GM10266 (cell line): ENCODE measurements around the gene WSB1.
"Not testable (repeated sequence)": the region's sequence is repeated elsewhere in the genome, so short reads cannot be mapped to it uniquely, and the experiment has no call there.

Experiments used
- DNase-seq: peaks from one replicate; pipeline ENCODE4 v3.0.0; 2012; ENCODE audit errors: extremely low spot score
- TF ChIP-seq, protein P1 (sequence below): IDR thresholded peaks from 2 replicates; pipeline ENCODE4 v1.5.1; 2012; ENCODE audit warnings: mild to moderate bottlenecking, low read depth; ENCODE audit not compliant: control insufficient read depth, insufficient read depth; ENCODE audit errors: missing control alignments

The WSB1 gene, protein sequence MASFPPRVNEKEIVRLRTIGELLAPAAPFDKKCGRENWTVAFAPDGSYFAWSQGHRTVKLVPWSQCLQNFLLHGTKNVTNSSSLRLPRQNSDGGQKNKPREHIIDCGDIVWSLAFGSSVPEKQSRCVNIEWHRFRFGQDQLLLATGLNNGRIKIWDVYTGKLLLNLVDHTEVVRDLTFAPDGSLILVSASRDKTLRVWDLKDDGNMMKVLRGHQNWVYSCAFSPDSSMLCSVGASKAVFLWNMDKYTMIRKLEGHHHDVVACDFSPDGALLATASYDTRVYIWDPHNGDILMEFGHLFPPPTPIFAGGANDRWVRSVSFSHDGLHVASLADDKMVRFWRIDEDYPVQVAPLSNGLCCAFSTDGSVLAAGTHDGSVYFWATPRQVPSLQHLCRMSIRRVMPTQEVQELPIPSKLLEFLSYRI

DNA sequence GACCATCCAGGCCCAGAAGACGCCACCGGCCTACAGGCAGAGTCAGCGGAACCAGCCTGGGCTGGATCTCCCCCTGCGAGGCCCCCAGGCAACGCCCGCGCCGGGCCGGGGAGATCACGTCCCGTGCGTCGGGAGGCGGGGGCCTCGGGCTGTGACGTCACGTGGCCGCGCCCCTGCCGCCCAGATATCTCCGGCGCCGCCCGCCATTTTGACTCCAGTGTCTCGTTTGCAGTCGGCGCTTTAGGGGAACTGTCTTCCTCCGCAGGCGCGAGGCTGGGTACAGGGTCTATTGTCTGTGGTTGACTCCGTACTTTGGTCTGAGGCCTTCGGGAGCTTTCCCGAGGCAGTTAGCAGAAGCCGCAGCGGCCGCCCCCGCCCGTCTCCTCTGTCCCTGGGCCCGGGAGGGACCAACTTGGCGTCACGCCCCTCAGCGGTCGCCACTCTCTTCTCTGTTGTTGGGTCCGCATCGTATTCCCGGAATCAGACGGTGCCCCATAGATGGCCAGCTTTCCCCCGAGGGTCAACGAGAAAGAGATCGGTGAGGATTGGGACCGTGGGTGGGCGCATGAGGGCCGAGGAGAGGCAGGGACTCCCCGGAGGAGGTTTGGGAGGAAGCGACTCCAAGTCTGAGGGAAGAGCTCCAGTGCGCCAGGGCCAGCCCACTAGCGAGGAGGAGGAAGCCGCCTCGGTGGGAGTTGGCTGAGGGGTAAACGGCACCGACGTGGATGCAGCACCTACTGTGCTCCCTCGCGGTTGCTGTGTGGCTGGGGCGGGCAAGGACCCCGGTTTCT is at the start of gene WSB1:
Gene WSB1, plus strand, starts transcription at position 217 of the 791 bp plus-strand sequence. Its CDS starts 282 bp downstream, at position 499.
- DNase-seq, result peak; percentile 94
- TF ChIP-seq, protein P1, sequence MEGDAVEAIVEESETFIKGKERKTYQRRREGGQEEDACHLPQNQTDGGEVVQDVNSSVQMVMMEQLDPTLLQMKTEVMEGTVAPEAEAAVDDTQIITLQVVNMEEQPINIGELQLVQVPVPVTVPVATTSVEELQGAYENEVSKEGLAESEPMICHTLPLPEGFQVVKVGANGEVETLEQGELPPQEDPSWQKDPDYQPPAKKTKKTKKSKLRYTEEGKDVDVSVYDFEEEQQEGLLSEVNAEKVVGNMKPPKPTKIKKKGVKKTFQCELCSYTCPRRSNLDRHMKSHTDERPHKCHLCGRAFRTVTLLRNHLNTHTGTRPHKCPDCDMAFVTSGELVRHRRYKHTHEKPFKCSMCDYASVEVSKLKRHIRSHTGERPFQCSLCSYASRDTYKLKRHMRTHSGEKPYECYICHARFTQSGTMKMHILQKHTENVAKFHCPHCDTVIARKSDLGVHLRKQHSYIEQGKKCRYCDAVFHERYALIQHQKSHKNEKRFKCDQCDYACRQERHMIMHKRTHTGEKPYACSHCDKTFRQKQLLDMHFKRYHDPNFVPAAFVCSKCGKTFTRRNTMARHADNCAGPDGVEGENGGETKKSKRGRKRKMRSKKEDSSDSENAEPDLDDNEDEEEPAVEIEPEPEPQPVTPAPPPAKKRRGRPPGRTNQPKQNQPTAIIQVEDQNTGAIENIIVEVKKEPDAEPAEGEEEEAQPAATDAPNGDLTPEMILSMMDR, result no peak

DNA sequence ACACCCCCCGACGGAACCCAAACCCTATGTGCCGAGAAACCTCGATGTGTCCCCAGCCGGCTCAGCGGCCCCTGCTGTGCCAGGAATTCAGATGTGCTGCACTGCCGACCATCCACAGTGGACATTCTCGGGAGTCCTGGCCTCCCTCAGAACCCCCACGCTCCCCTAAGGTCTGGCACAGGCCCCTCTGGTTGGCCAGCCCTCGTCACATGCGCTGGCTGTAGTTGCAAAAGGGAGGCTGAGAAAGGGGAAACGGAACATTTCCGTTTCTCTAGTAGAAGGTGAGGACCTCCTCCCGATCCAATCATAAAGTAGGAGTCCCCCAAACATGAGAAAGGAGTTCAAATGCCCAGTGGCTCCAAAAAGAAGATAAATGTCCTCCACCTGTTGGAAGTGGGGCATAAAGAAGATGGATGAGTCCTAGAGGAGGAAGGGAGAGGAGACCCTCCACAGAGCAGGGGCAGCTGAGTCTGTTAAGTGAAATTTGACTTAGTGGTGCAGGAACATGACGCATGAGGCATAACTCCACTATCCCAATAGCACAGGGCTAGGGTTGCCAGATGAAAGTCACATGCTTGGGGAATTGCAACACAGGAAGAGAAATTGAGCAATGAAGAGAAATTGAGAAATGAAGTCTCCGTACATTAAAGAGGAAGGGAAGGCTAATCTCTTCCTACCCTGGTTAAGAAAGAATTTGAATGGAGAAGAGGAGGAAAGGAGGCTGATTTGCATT is 49.3 kb upstream of the WSB1 start:
- DNase-seq, result no peak
- TF ChIP-seq, protein P1, result no peak

DNA sequence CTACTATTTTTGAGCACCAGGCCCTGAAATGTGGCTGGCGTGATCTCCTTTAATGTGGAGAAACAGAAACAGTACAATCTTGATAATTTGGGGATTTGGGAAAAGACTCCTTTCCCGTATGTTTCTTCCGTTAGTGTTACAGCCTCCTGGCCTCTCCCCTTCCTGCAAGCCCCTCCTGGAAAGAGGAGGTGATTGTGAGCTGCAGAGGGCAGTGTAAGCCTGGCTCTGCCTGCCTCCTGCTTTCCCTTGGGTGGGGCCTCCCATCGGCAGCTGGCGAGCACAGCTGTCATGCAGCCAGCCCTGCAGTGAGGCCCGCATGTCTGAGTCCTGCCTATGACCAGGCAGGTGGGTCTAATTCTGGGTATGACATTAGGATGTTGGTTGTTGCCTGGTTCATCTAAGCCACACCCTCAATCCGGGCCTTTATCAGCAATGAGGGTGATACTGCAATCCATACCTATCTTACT is 48.7 kb upstream of the WSB1 start:
- peak; percentile 76 for DNase-seq
- TF ChIP-seq, protein P1, result peak; percentile 77

DNA sequence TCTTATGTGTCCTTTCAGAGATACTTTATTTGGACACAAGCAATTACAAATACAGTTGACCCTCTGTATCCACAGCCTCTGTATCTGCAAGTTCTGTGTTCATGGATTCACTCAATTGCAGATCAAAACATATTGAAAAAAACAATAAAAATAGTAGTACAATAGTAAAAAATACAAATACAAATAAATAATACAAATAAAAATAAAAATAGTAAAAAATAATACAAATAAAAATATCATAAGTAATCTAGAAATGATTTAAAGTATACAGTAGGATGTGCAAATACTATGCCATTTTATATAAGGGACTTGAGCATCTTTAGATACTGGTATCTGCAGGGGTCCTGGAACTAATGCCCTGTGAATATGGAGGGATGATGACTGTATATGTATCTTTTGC is 47.4 kb upstream of the WSB1 start:
- TF ChIP-seq, protein P1, result no peak
- no peak for DNase-seq

DNA sequence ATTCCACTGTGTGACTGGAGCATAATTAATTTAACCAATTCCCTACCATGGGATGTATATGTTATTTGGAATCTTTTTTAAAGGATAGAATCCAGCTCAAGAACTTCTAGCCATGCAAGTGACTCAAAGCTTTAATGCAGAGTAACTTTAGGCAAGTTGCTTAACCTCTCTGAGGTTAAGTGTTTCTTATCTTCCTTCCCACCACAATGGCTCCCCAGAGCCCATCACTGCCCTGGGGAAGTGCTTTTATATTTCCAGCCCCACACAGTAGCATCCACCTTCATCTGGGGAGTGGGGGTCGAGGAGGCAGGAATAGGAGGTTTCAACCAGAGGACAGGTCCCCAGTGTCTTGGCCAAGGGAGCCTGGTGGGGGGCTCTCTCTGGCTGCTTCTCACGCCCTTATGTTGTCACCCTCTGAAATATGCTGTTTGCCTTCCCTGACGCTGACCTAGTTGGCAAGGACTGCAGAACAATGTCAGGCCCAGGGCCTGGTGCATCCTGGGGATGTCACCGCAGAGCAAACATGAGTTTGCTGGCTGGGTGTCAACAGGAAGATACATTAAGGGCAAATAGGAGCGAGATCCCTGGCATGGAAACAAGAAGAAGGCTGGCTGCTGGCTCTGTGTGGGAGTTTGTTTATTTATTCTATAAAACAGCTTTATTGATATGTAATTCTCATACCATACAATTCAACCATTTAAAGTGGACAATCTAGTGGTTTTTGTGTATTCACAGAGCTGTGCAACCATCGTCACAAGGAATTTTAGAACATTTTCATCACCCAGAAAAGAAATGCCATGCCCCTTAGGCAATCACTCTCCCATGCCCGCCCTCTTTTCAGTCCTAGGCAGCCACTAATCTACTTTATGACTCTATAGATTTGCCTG is 46.6 kb upstream of the WSB1 start:
- TF ChIP-seq, protein P1, result no peak
- DNase-seq, result no peak

DNA sequence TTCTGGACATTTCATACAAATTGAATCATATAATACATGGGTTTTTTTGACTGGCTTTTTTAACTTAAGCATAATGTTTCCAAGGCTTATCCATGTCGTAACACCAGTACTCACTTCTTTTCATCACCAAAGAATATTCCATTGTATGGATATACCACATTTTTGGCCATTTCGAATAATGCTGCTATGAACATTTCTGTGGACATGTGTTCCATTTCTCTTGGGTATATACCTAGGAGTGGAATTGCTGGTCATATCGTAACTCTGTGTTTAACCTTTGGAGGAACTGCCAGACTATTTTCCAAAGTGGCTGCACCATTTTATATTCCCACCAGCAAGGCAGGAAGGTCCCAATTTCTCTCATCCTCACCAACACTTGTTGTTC is 46.0 kb upstream of the WSB1 start:
- TF ChIP-seq, protein P1, result no peak

DNA sequence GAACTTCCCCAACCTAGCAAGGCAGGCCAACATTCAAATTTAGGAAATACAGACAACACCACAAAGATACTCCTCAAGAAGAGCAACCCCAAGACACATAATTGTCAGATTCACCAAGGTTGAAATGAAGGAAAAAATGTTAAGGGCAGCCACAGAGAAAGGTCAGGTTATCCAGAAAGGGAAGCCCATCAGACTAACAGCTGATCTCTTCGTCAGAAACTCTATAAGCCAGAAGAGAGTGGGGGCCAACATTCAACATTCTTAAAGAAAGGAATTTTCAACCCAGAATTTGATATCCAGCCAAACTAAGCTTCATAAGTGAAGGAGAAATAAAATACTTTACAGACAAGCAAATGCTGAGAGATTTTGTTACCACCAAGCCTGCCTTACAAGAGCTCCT is 43.1 kb upstream of the WSB1 start:
- DNase-seq, result not testable (repeated sequence)

More for the DNA sequence above, 46.0 kb upstream of the WSB1 start:
- no peak for DNase-seq

DNA sequence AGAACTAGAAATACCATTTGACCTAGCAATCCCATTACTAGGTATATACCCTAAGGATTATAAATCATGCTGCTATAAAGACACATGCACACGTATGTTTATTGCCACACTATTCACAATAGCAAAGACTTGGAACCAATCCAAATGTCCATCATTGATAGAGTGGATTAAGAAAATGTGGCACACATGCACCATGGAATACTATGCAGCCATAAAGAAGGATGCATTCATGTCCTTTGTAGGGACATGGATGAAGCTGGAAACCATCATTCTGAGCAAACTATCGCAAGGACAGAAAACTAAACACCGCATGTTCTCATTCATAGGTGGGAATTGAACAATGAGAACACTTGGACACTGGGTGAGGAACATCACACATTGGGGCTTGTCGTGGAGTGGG is 39.1 kb upstream of the WSB1 start:
- DNase-seq, result not testable (repeated sequence)
